ENCODE data around the gene SIK3.

- TF ChIP-seq, protein P1, sequence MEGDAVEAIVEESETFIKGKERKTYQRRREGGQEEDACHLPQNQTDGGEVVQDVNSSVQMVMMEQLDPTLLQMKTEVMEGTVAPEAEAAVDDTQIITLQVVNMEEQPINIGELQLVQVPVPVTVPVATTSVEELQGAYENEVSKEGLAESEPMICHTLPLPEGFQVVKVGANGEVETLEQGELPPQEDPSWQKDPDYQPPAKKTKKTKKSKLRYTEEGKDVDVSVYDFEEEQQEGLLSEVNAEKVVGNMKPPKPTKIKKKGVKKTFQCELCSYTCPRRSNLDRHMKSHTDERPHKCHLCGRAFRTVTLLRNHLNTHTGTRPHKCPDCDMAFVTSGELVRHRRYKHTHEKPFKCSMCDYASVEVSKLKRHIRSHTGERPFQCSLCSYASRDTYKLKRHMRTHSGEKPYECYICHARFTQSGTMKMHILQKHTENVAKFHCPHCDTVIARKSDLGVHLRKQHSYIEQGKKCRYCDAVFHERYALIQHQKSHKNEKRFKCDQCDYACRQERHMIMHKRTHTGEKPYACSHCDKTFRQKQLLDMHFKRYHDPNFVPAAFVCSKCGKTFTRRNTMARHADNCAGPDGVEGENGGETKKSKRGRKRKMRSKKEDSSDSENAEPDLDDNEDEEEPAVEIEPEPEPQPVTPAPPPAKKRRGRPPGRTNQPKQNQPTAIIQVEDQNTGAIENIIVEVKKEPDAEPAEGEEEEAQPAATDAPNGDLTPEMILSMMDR (IDR thresholded peaks at IDR 0.05): no peak
- TF ChIP-seq EZH2 (IDR thresholded peaks at IDR 0.05): no peak
Observed at GRCh38 chr11:117062498-117062897, 35.7 kb downstream of the SIK3 start.

Data from neural progenitor cell (in vitro differentiated cells).